GM19099 (cell line): Measurements from ENCODE around the gene INSRR.

Experiments used
- POLR2A ChIP-seq: IDR thresholded peaks from 3 replicates; pipeline ENCODE4 v1.6.1; 2011; ENCODE audit warnings: low read depth; ENCODE audit not compliant: insufficient read length; ENCODE audit errors: extremely low read depth

Gene INSRR

DNA sequence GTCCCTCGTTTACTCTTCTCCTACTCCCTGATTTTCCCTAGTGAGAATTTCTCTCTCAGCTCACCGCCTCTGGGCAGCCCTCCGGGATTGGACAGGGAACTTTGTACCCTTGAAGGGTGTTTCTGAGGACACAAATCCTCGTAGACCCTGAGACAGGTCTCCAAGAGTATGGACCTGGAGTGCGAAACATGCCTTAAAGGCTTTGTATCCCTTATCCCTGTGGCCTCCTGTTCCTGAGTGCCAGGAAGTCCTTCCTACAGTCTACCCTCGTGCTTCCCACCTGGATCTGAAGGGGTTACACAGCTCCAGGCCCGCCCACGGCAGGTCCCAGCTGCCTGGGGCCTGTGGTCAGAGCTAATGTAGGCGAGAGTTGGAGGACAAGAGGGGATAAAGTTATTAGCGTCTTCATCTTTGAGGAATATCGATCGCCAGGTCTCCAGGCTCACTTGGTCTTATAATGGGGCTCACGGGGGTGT is 27.0 kb upstream of the INSRR start:
- no peak for TF ChIP-seq POLR2A

DNA sequence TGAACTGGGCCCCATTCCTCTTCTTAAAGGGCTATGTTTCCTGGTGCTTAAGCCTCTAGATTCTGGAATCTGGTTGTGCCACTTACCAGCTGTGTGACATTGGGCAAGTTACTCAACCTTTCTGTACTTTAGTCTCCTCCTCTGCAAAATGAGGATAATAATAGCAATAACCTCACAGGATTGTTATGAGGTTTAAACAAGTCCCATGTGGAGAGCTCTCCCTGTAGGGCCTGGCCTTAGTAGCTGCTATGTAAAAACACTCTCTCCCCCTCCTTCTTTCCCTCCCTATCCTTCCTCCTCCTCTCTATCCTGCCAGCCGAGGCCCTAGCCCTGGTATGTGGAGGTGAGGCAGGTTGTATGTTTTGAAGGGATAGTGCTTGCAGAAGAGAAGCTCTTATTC is 26.4 kb upstream of the INSRR start:
- no peak for TF ChIP-seq POLR2A

DNA sequence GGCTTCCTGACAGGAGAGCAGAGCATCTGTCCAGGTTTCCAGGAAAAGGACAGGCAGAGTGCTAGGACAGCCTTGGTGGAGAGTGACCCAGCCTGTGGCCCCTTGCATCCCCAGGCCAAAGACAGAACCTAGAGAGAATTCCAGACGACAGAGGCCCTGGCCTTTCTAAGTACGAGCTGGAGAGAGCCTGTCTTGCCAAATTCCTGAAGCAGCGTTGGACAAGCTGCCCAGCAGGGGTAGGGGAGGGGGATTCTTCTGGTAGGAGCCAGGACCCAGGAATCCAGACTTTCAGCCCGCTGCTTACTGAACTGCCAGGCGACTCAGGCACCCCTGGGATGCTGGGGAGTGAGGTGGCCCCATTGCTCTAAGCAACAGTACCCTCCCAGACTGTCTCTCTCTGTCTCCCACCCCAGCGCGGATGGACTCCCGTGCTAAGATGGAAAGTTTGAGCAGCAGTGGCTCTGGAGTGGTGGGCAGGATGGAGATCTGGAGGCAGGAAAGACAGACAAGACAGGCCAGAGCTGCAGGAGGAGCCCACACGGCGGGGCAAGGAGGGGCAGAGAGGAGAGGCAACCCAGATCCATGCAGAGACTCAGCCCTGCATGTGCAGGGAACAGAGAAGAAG is 25.8 kb upstream of the INSRR start:
- no peak for TF ChIP-seq POLR2A

DNA sequence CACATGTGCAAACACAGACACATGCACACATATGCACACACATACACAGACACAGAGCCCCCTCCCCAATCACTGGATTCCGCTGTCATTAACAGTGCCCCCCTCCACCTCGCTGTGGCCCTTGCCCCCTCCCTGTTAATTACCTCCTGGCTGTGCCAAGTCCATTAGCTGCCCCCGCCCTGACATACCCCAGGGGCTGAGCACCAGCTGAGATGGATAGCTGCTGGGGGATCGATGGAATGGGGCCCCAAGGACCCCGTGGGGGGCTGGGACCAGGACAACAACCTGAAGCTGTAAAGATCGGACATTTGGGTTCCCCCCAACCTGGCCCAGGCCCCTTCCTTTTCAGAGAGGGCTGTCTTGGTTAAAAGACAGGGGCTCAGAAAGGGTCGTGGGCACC is 25.0 kb upstream of the INSRR start:
- TF ChIP-seq POLR2A, result no peak

DNA sequence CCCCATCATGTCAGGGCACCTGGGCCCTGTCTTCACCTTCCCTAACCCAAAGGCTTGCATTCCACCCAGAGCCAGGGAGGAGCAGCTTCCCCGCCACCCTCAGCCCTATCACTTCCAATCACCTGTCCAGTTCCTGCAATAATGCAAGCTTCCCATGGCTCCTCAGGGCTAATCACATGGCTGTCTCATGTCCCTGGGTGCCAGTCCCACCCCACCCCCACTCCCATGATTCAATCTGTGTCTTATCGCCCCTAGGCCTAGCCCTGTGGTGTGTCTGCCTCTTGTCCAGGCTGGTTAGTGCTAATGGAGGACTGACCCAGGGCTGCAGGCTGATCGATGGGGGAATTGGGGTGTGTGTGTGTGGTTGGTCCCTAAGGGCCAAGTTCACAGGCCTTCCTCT is 23.6 kb upstream of the INSRR start:
- no peak for TF ChIP-seq POLR2A

DNA sequence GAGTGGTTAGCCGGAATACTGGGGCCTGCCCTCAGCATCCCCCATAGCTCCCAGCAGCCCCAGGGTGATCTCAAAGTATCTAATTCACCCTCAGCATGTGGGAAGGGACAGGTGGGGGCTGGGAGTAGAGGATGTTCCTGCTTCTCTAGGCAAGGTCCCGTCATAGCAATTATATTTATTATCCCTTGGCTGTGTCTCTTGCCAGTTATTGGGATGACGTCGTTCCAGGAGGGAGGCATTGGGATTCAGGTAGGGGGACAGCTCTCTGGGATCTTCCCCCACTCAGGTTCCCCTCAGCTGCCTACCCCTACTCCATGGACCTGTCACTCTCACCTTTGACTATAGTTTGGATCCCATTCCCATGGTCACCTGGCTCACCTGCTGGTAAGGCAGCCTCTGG is 22.7 kb upstream of the INSRR start:
- TF ChIP-seq POLR2A, result no peak

DNA sequence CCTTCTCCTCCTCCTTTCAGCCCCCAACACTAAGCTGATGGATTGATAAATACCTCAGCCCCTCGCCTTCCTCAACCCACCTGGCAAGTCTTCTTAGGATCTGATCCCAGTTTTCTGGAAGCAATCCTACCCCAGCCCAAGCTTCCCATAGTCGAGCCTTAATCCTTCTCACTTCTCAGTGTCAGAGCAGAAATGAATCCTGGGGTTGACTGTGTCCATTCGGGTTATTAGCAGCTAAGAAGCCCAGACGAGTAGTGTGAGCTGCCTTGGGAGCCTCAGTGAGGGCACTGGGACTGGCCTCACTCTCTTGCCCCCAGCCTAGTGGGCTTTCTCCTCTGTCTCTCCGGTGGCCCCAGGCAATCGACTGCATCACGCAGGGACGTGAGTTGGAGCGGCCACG is 22.2 kb upstream of the INSRR start:
- no peak for TF ChIP-seq POLR2A

DNA sequence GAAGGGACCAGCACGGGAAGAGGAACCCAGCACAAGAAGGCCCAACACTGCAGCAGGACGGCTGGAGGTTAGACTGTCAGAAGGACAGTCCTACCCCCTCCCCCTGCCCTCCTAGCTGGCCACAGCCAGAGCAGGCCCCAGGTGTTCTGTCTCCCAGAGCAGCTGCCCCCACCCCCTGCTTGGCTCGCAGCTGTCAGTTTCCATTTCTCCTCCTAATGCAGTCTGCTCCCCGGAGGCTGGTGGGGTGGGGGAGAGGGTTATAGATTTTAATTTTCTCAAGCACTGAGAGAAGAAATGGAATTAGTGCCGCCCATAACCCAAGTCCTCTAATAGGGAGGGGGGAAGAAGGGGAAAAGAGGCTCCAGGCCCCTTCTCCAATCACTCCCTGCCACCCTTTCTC is 21.6 kb upstream of the INSRR start:
- TF ChIP-seq POLR2A, result no peak

DNA sequence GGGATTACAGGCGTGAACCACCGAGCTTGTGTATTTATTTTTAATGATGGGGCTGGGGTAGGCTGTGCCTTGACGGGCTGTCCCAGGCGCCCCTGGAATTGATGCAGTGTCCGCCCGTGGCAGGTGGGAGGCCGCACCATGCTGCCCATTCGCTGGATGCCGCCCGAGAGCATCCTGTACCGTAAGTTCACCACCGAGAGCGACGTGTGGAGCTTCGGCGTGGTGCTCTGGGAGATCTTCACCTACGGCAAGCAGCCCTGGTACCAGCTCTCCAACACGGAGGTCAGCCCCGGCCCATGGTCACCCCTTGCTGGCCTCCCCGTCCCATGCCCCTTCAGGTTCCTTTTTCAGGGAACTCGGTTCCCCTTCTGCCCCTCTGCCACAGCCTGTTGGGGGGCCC is 21.0 kb upstream of the INSRR start:
- TF ChIP-seq POLR2A, result no peak

DNA sequence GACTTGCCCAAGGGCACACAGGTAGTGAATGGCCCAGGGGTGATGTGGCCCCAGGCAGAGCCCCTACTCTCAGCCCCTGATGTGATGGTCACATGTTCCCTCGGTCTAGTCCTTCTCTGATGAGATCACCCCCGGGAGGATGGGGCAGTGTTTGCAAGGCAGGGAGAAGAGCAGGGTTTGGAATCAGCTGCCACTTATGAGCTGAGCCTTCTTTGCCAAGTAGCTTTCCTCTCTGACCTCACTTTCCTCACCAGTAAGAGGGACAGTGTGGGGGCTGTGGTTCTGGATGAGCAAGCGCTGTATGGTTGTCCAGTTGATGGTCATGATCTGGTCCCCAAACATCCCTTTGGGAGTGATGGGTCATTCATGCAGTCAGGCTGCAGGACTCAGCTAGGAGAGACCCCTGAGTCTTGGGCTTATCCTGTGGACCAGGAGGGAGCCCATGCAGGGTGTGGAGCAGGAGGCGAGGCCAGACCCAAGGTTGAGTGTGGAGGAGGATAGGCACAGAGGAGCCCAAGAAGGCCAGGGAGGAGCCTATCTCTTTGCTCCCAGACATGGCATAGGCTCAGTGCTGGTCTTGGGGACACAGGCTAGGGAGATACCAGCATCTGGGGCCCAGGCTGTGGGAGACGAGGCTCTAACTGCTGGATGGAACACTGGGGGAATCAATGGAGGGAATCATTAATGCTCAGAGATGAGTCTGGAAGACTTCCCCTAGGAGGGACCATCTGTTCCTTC is 18.7 kb upstream of the INSRR start:
- no peak for TF ChIP-seq POLR2A

DNA sequence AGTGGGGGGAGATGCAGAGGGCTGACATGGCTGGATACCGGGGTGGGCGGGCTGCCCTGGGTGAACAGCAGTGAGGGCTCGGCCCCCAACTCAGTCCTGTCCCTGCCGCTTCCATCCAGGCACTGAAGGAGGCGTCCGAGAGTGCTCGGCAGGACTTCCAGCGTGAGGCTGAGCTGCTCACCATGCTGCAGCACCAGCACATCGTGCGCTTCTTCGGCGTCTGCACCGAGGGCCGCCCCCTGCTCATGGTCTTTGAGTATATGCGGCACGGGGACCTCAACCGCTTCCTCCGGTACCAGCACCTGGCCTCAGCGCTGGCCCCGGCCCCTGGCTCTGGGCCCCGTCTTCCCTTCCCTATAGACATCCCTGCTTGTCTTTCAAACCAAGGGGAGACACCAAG is 17.4 kb upstream of the INSRR start:
- TF ChIP-seq POLR2A, result no peak

DNA sequence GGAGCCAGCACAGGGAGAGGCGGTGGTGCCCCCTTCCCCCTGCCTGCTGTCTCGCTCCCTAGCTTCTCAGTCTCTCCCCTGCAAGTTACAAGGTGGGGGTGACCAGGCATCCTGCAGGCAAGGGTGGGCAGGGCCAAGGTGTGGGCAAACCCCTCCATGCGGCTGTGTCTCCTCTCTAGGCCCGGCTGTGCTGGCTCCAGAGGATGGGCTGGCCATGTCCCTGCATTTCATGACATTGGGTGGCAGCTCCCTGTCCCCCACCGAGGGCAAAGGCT is 16.4 kb upstream of the INSRR start:
- no peak for TF ChIP-seq POLR2A

DNA sequence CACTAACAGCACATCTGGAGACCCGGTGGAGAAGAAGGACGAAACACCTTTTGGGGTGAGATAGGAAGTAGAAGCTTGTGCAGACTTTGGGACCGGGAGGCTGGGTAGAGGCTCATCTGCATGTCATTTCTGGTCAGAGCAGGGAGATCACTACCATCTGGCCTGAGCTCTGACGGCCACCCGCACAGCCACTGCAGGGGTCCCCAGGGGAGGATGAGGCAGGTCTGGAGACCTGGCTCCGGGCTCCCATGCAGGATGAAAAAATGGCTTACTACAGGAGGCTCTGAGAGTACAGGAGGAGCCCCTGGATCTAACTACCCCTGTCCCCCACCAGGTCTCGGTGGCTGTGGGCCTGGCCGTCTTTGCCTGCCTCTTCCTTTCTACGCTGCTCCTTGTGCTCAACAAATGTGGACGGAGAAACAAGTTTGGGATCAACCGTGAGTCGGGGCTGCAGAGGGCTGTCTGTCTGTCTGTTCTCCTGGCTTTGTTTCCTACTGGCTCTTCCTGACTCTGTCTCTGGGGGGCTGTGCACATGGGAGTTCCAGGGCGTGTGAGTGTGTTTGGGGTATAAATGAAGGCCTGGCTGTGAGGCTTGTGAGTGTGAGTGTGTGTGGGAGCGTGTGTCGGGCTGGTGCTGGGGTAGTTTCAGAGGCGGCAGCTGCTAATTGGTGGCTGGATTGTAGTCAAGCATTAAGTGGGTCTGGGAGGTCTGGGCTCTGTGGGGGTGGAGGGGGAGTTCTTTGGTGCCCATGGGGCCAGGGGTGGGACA is 15.8 kb upstream of the INSRR start:
- TF ChIP-seq POLR2A, result no peak

DNA sequence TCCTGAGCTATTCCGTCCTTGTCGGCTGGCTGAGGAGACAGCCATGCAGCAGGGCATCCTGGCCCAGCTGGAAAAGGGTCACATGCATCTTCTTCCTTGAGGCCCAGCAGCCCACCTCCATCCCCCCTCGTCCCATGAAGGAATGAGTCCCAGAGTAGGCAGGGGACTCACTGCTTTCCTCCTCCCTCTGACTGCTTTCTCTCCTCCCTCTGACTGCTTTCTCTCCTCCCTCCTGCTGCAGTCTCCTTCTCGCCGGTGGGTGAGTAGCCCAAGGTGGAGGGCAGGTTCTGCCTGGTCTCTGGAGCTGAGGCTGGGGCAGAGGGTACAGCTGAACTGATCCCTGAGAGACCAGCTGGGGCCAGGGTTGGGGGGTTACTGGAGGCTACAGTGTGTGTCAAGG is 15.2 kb upstream of the INSRR start:
- TF ChIP-seq POLR2A, result no peak

DNA sequence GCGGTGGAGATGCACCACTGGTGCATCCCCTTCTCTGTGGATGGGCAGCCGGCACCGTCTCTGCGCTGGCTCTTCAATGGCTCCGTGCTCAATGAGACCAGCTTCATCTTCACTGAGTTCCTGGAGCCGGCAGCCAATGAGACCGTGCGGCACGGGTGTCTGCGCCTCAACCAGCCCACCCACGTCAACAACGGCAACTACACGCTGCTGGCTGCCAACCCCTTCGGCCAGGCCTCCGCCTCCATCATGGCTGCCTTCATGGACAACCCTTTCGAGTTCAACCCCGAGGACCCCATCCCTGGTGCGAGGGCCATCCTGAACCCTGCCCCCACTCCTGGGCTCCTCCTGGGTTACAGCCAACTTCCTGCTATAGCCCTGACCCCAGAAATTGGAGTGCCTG is 14.7 kb upstream of the INSRR start:
- no peak for TF ChIP-seq POLR2A

DNA sequence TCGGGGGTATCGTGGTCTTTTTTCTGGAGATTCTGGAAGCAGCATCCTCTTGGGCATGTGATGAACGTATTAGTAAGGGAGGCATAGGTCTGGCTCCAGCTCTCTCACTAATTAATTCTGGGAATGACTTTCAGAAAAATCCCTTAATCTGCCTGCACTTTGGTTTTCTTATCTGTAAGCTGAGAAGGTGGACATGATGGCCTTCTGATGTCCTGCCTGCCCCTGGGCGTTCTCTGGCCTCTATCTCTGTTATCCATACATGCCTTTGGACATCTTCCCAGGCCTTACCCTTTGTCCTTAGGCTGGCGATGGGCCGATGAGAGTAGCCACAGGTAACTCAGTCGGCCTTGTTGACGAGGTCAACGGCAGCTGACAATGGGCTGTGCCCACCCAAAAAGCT is 10.5 kb upstream of the INSRR start:
- no peak for TF ChIP-seq POLR2A
